Astrocyte of the cerebellum (primary cell): ENCODE data around the gene ITGA3.
A peak's percentile ranks its signal among the peaks of the same experiment; 100 is the strongest.

Source experiments
- DNase-seq: peaks from one replicate; pipeline ENCODE4 v3.0.0-alpha.2; 2011; ENCODE audit warnings: low read depth
- H3K4me3 ChIP-seq: 2 replicates; pipeline ENCODE4 v1.5.1; 2011; ENCODE audit warnings: mild to moderate bottlenecking, low read depth, low read length, moderate library complexity
- in situ Hi-C: cut with HindIII; loops from 2 replicates; pipeline ENCODE4 v1.10.0; 2017; ENCODE audit warnings: low sequenced_read_pairs
- TF ChIP-seq, protein P1 (sequence below): IDR thresholded peaks from 2 replicates; pipeline ENCODE4 v1.5.1; 2012; ENCODE audit warnings: low read length, low read depth, moderate library complexity, mild to moderate bottlenecking; ENCODE audit errors: missing control alignments

Gene ITGA3

DNA sequence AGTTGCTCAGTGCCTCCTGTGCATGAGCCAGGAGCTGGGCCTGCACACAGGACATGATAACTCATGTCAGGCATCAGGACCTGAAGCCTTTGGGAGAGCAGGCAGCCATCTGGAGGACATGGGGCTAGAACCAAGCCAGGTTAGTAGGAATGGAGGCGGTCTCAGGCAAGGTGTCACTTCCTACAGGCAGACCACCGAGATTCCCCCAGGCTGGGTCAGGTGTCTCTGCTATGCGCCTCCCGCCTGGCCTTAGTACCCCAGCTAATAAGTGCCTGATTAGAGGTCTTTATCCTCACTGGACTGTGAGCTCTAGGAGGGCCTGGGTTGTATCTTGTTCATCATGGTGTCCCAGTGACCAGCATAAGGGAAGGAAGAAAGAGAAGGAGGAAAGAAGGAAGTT lies 58.5 kb downstream of the ITGA3 start:
- in situ Hi-C loops = no loop called here
- DNase-seq = no peak
- H3K4me3 ChIP-seq = no peak overlapping the region
- TF ChIP-seq, protein P1, sequence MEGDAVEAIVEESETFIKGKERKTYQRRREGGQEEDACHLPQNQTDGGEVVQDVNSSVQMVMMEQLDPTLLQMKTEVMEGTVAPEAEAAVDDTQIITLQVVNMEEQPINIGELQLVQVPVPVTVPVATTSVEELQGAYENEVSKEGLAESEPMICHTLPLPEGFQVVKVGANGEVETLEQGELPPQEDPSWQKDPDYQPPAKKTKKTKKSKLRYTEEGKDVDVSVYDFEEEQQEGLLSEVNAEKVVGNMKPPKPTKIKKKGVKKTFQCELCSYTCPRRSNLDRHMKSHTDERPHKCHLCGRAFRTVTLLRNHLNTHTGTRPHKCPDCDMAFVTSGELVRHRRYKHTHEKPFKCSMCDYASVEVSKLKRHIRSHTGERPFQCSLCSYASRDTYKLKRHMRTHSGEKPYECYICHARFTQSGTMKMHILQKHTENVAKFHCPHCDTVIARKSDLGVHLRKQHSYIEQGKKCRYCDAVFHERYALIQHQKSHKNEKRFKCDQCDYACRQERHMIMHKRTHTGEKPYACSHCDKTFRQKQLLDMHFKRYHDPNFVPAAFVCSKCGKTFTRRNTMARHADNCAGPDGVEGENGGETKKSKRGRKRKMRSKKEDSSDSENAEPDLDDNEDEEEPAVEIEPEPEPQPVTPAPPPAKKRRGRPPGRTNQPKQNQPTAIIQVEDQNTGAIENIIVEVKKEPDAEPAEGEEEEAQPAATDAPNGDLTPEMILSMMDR = no peak

DNA sequence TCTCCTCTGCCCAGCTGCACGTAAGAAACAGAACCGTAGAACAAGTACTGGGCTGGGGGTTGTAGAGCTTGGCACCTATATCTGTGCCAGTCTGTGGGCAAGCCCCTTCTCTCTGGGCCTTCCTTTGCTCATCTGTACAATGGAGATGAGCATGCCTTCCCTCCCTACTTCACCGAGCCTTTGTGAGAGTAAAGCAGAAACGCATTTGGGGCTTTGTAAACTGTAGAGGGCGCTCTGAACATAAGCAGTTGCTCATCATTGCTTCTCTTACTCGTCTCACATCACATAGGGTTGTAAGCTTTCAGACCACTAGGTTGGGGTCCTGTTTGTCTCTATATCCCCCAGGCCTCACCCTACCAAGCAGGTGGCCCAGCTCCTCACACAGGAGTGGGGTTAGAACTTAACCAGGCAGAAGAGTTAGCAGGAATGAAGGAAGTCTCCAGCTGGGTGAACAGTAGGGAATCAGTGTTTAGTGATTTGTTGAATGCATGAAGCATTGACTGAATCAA lies 59.0 kb downstream of the ITGA3 start:
- no peak overlapping the region for H3K4me3 ChIP-seq
- no peak for DNase-seq
- in situ Hi-C loops = no loop called here
- TF ChIP-seq, protein P1 = peak; percentile 80

GRCh38 chr17:50115756-50116155 lies 59.8 kb downstream of the ITGA3 start:
- TF ChIP-seq, protein P1 = no peak
- no peak for DNase-seq
- in situ Hi-C loops = no loop called here

GRCh38 chr17:50117202-50118051 lies 61.5 kb downstream of the ITGA3 start:
- TF ChIP-seq, protein P1 = peak; percentile 62
- no peak overlapping the region for H3K4me3 ChIP-seq
- DNase-seq = no peak
- in situ Hi-C loops = no loop called here

More at GRCh38 chr17:50115756-50116155, 59.8 kb downstream of the ITGA3 start:
- no peak overlapping the region for H3K4me3 ChIP-seq

- no peak overlapping the region for H3K4me3 ChIP-seq
- TF ChIP-seq, protein P1 = no peak
- in situ Hi-C loops = no loop called here
- no peak for DNase-seq
These were observed 62.3 kb downstream of the ITGA3 start for GRCh38 chr17:50118076-50118827.

GRCh38 chr17:50118828-50119218 lies 62.9 kb downstream of the ITGA3 start:
- DNase-seq = no peak
- in situ Hi-C loops = no loop called here
- H3K4me3 ChIP-seq = no peak overlapping the region
- TF ChIP-seq, protein P1 = no peak
